Immature natural killer cell (primary cell): ENCODE results near the gene RPL10A. TPM values are rescaled to one million over a fixed set of nuclear protein-coding genes. Genes with fewer than 3 reads are reported as not detected.

ENCODE experiments used
- DNase-seq, 3 donors: peaks; one replicate each; pipeline ENCODE4 v3.0.0; 2022; ENCODE audit warnings: mixed read lengths in 1 of 3
- H3K27ac Mint-ChIP-seq, 6 donors: one replicate each; pipeline ENCODE4 v1.8.0; 2020; ENCODE audit warnings: mixed read lengths in 6 of 6, mild to moderate bottlenecking in 5 of 6, inconsistent platforms in 4 of 6, moderate library complexity in 3 of 6
- H3K27me3 Mint-ChIP-seq, 3 donors: one replicate each; pipeline ENCODE4 v1.8.0; 2020 to 2021; ENCODE audit warnings: low read depth in 3 of 3, mild to moderate bottlenecking in 3 of 3, mixed read lengths in 3 of 3, moderate library complexity in 3 of 3, inconsistent platforms in 1 of 3
- H3K36me3 Mint-ChIP-seq, 3 donors: one replicate each; pipeline ENCODE4 v1.8.0; 2020; ENCODE audit warnings: mixed read lengths in 3 of 3, inconsistent platforms in 2 of 3, mild to moderate bottlenecking in 2 of 3
- H3K4me1 Mint-ChIP-seq, 2 donors: one replicate each; pipeline ENCODE4 v1.8.0; 2020; ENCODE audit warnings: inconsistent platforms in 2 of 2, mild to moderate bottlenecking in 2 of 2, mixed read lengths in 2 of 2, moderate library complexity in 1 of 2
- H3K4me3 Mint-ChIP-seq, 5 donors: one replicate each; pipeline ENCODE4 v1.8.0; 2020; ENCODE audit warnings: mild to moderate bottlenecking in 5 of 5, mixed read lengths in 5 of 5, inconsistent platforms in 3 of 5, moderate library complexity in 3 of 5
- H3K9me3 Mint-ChIP-seq, 6 donors: one replicate each; pipeline ENCODE4 v1.8.0; 2020; ENCODE audit warnings: mild to moderate bottlenecking in 6 of 6, mixed read lengths in 6 of 6, inconsistent platforms in 4 of 6, moderate library complexity in 3 of 6
- polyA plus RNA-seq, 3 donors: library from polyadenylated mRNA; unstranded; fragments of 300-500 nt; fragmentation: Illumina TruSeq; gene quantifications; one replicate each; pipeline ENCODE4 v1.2.3, GENCODE V29; 2021

The RPL10A gene
- polyA plus RNA-seq, 3 donors from 2014 or later: 419 to 805 (median 477) TPM

GRCh38 chr6:35485402-35485877 lies 17.2 kb downstream of the RPL10A start:
- Mint-ChIP-seq H3K27me3 (peaks cover 0 to 2% (median 2%) of the 10 kb centered on the region in 3 donors), H3K9me3 (no peaks in the 10 kb centered on the region), H3K4me1 (peaks cover 0 to 3% of the 10 kb centered on the region in 2 donors), H3K36me3 (no peaks in the 10 kb centered on the region), H3K27ac (no peak overlapping the region), H3K4me3 (no peak overlapping the region)
- no peak for DNase-seq

DNA sequence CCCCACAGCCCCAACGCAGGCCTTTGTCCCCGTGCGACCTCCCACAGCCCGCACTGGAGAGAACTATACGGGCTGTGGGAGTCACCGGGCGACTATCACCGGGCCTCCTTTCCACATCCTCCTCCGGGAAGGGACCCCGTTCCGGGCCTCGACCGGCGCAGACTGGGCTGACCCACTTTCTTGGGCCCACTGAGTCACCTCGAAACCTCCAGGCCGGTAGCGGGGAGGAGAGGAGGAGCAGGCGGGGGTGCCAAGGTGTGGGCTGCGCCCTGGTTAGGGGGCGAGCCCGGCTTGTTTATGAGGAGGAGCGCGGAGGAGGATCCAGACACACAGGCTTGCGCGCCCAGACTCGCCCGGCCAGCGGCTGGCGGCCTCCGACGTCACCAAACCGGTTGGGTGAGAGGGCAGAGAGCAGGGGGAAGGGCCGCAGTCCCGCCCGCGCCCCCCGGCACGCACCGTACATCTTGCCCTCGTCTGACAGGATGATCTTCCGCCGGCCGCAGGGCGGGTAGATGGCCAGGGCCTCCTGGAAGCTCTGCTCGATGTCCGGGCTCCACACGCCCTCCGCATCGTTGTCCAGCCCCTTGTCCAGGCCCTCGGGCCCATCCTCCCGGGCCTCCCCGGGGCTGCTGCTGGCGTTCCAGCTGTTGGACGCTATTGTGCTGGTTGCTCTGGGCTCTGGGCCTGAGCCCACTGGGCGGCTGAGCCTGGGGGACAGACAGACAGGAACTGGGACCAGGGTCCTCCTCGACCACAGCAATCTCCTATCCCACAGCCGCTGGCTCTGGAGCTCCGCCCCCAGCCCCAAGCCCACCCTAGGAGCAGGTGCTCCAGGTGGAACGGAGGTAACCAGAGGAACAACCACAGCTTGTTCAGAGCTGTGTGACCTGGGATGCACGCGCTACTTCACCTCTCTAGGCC lies 18.1 kb downstream of the RPL10A start:
- no peak overlapping the region for H3K27ac Mint-ChIP-seq
- H3K27me3 Mint-ChIP-seq: peaks cover 3 to 4% (median 3%) of the 10 kb centered on the region in 3 donors
- H3K36me3 Mint-ChIP-seq: no peaks in the 10 kb centered on the region
- peaks cover 0 to 3% of the 10 kb centered on the region in 2 donors for H3K4me1 Mint-ChIP-seq
- no peak overlapping the region for H3K4me3 Mint-ChIP-seq
- DNase-seq: no peak
- H3K9me3 Mint-ChIP-seq: no peaks in the 10 kb centered on the region

DNA sequence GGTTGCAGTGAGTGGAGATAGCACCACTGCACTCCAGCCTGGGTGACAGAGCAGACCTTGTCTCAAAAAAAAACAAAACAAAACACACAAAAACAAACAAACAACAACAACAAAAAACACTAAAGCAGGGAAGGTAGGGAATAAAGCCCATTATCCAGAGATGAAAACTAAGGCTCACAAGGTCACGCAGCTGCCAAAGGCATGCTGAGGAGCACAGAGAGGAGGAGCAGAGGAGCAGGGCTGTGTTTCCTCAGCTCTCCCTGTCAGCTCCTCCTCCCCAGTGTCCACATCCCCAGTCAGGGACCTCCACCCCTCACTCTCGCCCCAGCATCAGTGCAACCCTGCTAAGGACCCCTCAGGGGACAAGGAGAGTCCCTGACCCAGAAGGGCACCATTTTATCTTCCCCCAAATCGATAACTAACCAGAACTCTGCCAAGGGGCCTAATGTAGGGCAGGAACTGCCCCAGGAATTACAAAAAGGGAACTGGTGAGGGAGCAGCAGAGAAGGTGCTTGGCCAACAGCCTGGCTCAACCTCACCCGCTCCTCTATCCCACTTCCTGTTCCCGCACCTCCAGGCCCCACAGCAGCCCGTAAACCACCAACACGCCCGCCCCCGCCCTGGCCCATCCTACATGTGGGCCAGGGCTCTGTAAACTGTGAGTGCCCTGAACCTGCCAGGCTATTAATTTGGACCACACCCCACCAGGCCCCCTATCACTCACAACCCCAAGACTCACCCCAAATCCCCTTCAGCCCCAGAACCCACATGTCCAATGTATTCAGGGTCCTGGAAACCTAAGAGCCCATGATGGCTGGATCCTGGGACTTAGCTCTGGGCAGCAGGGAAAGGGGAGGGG lies 19.7 kb downstream of the RPL10A start:
- no peak for DNase-seq
- no peaks in the 10 kb centered on the region for H3K36me3 Mint-ChIP-seq
- H3K9me3 Mint-ChIP-seq: no peaks in the 10 kb centered on the region
- H3K4me1 Mint-ChIP-seq: peaks cover 0 to 3% of the 10 kb centered on the region in 2 donors
- H3K27me3 Mint-ChIP-seq: peaks cover 3 to 4% (median 3%) of the 10 kb centered on the region in 3 donors
- H3K4me3 Mint-ChIP-seq: no peak overlapping the region
- no peak overlapping the region for H3K27ac Mint-ChIP-seq

DNA sequence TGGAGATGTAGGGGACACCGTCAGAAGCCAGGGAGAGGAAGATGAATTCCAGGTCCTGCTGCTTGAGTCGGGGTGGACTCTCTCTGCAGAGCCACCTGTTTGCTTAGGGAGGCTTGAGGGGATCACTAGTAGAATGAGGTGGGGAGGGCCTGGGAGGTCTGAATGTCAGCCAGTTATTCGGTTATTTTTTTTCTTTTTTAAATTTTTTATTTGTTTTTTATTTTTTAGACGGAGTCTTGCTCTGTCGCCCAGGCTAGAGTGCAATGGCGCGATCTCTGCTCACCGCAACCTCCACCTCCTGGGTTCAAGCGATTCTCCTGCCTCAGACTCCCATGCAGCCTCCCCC lies 20.3 kb downstream of the RPL10A start:
- peaks cover 0 to 3% of the 10 kb centered on the region in 2 donors for H3K4me1 Mint-ChIP-seq
- H3K36me3 Mint-ChIP-seq: no peaks in the 10 kb centered on the region
- H3K27ac Mint-ChIP-seq: no peak overlapping the region
- no peak overlapping the region for H3K4me3 Mint-ChIP-seq
- no peaks in the 10 kb centered on the region for H3K9me3 Mint-ChIP-seq
- DNase-seq: no peak
- H3K27me3 Mint-ChIP-seq: peaks cover 3 to 8% (median 6%) of the 10 kb centered on the region in 3 donors

GRCh38 chr6:35489066-35489465 lies 20.9 kb downstream of the RPL10A start:
- H3K9me3 Mint-ChIP-seq: no peaks in the 10 kb centered on the region
- peaks cover 0 to 3% of the 10 kb centered on the region in 2 donors for H3K4me1 Mint-ChIP-seq
- no peaks in the 10 kb centered on the region for H3K36me3 Mint-ChIP-seq
- no peak for DNase-seq
- H3K27ac Mint-ChIP-seq: no peak overlapping the region
- peaks cover 3 to 13% (median 6%) of the 10 kb centered on the region in 3 donors for H3K27me3 Mint-ChIP-seq
- H3K4me3 Mint-ChIP-seq: no peak overlapping the region

GRCh38 chr6:35489995-35490791 lies 22.0 kb downstream of the RPL10A start:
- DNase-seq: no peak
- H3K4me3 Mint-ChIP-seq: no peak overlapping the region
- H3K27me3 Mint-ChIP-seq: peaks cover 3 to 13% (median 6%) of the 10 kb centered on the region in 3 donors
- no peaks in the 10 kb centered on the region for H3K36me3 Mint-ChIP-seq
- no peak overlapping the region for H3K27ac Mint-ChIP-seq
- H3K4me1 Mint-ChIP-seq: peaks cover 0 to 3% of the 10 kb centered on the region in 2 donors
- no peaks in the 10 kb centered on the region for H3K9me3 Mint-ChIP-seq

DNA sequence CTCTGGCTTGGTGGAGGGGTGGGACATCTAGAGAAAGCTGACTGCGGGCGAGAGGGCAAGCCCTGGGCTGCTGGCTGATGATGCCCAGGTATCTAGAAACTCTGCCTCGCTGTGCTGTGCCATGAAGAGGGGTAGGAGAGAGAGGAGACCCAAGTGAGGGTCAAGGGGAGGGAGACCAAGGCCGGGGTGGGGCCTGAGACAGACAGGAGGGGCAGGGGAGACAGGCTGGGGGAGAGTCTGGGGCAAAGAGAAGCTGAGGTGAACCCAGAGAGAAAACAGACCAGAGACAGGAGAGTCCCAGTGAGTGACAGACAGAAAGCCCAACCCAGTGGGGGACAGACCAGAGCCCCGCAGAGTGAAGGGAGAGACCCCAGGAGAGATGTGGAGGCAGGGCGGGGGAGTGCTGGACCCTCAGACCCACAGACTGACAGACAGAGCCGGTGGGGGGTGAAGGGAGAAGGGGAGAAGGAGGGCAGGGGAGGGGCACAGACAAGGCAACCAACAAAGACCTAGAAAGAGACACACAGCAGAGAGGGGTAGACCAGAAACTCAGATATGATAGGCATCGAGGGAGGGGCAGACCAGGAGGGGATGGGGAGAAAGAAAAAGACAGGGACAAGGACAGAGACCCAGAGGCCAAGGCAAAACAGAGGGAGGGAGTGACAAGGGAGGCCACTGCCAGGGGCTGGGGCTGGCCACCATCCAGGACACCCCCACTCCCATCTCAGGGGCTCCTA lies 22.8 kb downstream of the RPL10A start:
- no peak for DNase-seq
- Mint-ChIP-seq H3K9me3 (no peaks in the 10 kb centered on the region), H3K36me3 (no peaks in the 10 kb centered on the region), H3K4me3 (no peak overlapping the region), H3K27me3 (peaks cover 3 to 13% (median 6%) of the 10 kb centered on the region in 3 donors), H3K27ac (peak overlapping the region in 2 of 6 donors; percentile 25 to 77), H3K4me1 (peaks cover 0 to 5% of the 10 kb centered on the region in 2 donors)

- H3K27me3 Mint-ChIP-seq: peaks cover 3 to 13% (median 6%) of the 10 kb centered on the region in 3 donors
- H3K9me3 Mint-ChIP-seq: no peaks in the 10 kb centered on the region
- peaks cover 0 to 5% of the 10 kb centered on the region in 2 donors for H3K4me1 Mint-ChIP-seq
- no peak overlapping the region for H3K27ac Mint-ChIP-seq
- H3K4me3 Mint-ChIP-seq: no peak overlapping the region
- H3K36me3 Mint-ChIP-seq: no peaks in the 10 kb centered on the region
- DNase-seq: no peak
These were observed 23.5 kb downstream of the RPL10A start for GRCh38 chr6:35491558-35492257.

GRCh38 chr6:35492258-35492973 lies 24.2 kb downstream of the RPL10A start:
- Mint-ChIP-seq H3K27me3 (peaks cover 3 to 13% (median 4%) of the 10 kb centered on the region in 3 donors), H3K4me3 (no peak overlapping the region), H3K27ac (peak overlapping the region in 1 of 6 donors; percentile 38), H3K9me3 (no peaks in the 10 kb centered on the region), H3K4me1 (peaks cover 0 to 5% of the 10 kb centered on the region in 2 donors), H3K36me3 (no peaks in the 10 kb centered on the region)
- no peak for DNase-seq

DNA sequence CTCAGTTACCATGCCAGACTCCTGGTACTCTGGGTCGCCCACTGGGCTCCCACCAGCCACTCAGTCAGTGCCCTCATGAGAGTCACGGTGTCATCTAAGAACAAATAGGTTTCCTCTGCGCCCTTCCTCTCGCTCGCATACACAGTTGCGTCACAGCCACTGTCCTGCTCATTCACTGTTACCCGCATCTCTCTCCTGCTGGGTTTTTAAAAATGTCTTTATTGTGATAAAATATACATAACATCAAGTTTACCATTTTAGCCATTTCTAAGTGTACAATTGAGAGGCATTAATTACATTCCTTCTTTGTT lies 24.7 kb downstream of the RPL10A start:
- DNase-seq: no peak
- Mint-ChIP-seq H3K36me3 (no peaks in the 10 kb centered on the region), H3K4me1 (peaks cover under 1 to 5% of the 10 kb centered on the region in 2 donors), H3K27ac (peak overlapping the region in 2 of 6 donors; percentile 38 to 77), H3K4me3 (peak overlapping the region in 1 of 5 donors; percentile 17), H3K27me3 (peaks cover 3 to 13% (median 4%) of the 10 kb centered on the region in 3 donors), H3K9me3 (no peaks in the 10 kb centered on the region)

- Mint-ChIP-seq H3K9me3 (no peaks in the 10 kb centered on the region), H3K27me3 (peaks cover 3 to 13% (median 6%) of the 10 kb centered on the region in 3 donors), H3K4me3 (peak overlapping the region in 1 of 5 donors; percentile 17), H3K36me3 (no peaks in the 10 kb centered on the region), H3K4me1 (peaks cover 6 to 7% of the 10 kb centered on the region in 2 donors), H3K27ac (peak overlapping the region in 2 of 6 donors; percentile 38 to 77)
- peak in 2 of 3 donors; percentile 19 to 25 for DNase-seq
These were observed 25.2 kb downstream of the RPL10A start for GRCh38 chr6:35493307-35493983.
